Activated CD4-positive, alpha-beta memory T cell treated with anti-CD3 and anti-CD28 coated beads for 36 hours (primary cell): Measurements from ENCODE around the gene GRIK1. TPM values are rescaled to one million over a fixed set of nuclear protein-coding genes. Genes with fewer than 3 reads are reported as not detected.
"Not testable (repeated sequence)": the region's sequence is repeated elsewhere in the genome, so short reads cannot be mapped to it uniquely, and the experiment has no call there.

Source experiments
- CTCF ChIA-PET: fragments of 350-600 bp; sonication (Branson Sonifier 250); formaldehyde crosslinking; loops from one replicate; lab custom pipeline; 2021; ENCODE audit warnings: antibody characterized with exemption, inconsistent platforms; lab: Charles Lee
- POLR2A ChIA-PET: fragments of 350-600 bp; sonication (Branson Sonifier 250); formaldehyde crosslinking; loops from one replicate; lab custom pipeline; 2021; ENCODE audit warnings: antibody characterized with exemption; lab: Charles Lee
- DNase-seq: peaks from one replicate; pipeline ENCODE4 v3.0.0-alpha.2; 2020
- H3K27ac Mint-ChIP-seq: one replicate; pipeline ENCODE4 v1.8.0; 2021; ENCODE audit warnings: mixed read lengths
- H3K27me3 Mint-ChIP-seq: one replicate; pipeline ENCODE4 v1.8.0; 2021; ENCODE audit warnings: mixed read lengths
- H3K36me3 Mint-ChIP-seq: one replicate; pipeline ENCODE4 v1.8.0; 2021; ENCODE audit warnings: mixed read lengths
- H3K4me1 Mint-ChIP-seq: one replicate; pipeline ENCODE4 v1.8.0; 2021; ENCODE audit warnings: low read depth, mixed read lengths
- H3K4me3 Mint-ChIP-seq: one replicate; pipeline ENCODE4 v1.8.0; 2021; ENCODE audit warnings: mild to moderate bottlenecking, mixed read lengths
- H3K9me3 Mint-ChIP-seq: one replicate; pipeline ENCODE4 v1.8.0; 2021; ENCODE audit warnings: mixed read lengths
- intact Hi-C: fragments of 100-400 bp; cut with micrococcal nuclease; formaldehyde crosslinking; loops from one replicate; pipeline ENCODE4 v1.15.1; 2023
- total RNA-seq, 2 experiments: library from RNA; stranded (reverse); gene quantifications; one replicate each; pipeline ENCODE4 v1.2.3, GENCODE V29; 2021

Gene GRIK1
- not detected for total RNA-seq

DNA sequence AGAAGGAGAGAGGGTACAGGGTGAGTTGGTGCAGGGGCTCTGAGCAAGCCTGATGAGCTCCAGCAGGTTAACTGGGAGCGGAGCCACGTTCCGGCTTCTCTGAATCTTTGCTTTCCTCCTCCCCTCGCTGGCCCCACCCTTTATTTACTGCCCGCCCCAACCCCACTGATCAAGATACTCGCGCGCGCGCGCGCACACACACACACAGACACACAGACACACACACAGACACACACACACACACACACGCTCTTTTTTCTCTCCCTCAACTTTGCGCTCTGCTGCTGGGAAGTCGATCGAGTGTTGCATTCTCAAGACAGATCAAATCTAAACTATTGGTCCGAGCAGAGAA lies at the start of gene GRIK1:
Gene GRIK1, minus strand, starts transcription at position 73 of the 352 bp plus-strand sequence.
- no peak within 1 kb of the TSS for H3K4me3 Mint-ChIP-seq
- POLR2A ChIA-PET = no interaction called here
- intact Hi-C loops = no loop called here
- no peaks in the 10 kb centered on the region for H3K9me3 Mint-ChIP-seq
- no peak within 1 kb of the TSS for H3K27ac Mint-ChIP-seq
- H3K27me3 Mint-ChIP-seq = peaks cover 23% of the 10 kb centered on the region
- H3K36me3 Mint-ChIP-seq = no peaks in the 10 kb centered on the region
- peaks cover 4% of the 10 kb centered on the region for H3K4me1 Mint-ChIP-seq
- DNase-seq = no peak
- CTCF ChIA-PET = no interaction called here

DNA sequence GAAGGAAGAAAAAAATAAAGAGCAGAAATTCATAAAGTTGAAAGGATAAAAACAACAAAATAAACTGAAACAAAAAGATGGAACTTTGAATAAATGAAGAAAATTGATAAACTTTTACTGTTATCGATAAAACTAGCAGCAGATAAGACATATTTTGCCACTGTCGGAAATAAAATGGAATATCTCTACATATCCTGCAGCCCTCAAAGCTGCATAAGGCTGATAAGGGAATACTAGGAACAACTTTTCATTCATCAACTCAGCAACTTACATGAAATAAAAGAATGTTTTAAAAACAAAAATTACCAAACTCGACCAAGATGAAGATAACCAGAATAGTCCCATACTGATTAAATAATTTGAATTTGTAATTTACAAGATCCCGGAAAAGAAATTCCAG lies 48.0 kb upstream of the GRIK1 start:
- peaks cover 8% of the 10 kb centered on the region for H3K9me3 Mint-ChIP-seq
- H3K36me3 Mint-ChIP-seq = no peaks in the 10 kb centered on the region
- H3K4me3 Mint-ChIP-seq = no peak overlapping the region
- no peak for DNase-seq
- H3K4me1 Mint-ChIP-seq = no peaks in the 10 kb centered on the region
- ChIA-PET CTCF (no interaction called here), POLR2A (no interaction called here)
- H3K27me3 Mint-ChIP-seq = no peaks in the 10 kb centered on the region
- intact Hi-C loops = no loop called here
- no peak overlapping the region for H3K27ac Mint-ChIP-seq

DNA sequence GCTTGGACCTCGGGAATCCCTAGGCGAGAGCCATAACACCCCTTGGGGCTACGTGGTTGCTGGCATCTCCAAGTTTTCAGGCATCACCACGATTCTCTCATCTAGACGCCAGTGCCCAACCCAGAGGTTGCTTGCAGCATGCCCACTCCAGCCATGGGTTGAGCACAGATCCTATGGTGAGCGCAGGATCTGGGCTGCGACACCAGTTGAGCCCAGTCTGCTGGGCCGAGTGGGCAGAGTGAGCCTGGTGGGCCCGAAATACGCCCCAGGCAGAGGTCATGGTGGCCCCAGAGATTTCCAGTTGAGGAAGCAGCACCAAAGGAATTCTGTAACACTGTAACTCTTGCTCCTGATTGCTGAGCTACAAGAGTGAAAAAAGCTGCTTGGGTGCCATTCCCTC lies 46.1 kb upstream of the GRIK1 start:
- no peak overlapping the region for H3K27ac Mint-ChIP-seq
- ChIA-PET POLR2A (no interaction called here), CTCF (no interaction called here)
- no peaks in the 10 kb centered on the region for H3K36me3 Mint-ChIP-seq
- peaks cover 8% of the 10 kb centered on the region for H3K9me3 Mint-ChIP-seq
- intact Hi-C loops = no loop called here
- no peaks in the 10 kb centered on the region for H3K4me1 Mint-ChIP-seq
- no peaks in the 10 kb centered on the region for H3K27me3 Mint-ChIP-seq
- no peak overlapping the region for H3K4me3 Mint-ChIP-seq
- DNase-seq = no peak

DNA sequence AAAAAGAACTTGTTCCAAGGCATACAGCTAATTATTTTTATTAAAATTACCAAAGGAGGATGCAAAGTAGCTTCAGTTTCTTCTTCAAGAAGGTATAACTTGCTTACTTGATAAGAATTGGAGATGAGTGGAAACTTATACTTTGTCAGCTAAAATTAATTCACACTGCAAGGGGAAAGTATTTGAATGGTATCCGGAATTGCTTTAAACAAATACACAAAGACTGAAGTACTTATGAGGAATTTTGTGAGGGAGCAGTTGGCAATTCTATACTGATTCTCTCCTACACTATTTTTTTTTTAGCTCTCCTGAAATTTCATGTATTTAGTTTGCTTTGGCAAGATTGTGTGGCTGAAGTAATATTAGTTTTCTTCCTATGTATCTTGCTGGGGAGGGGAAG lies 39.2 kb upstream of the GRIK1 start:
- no peaks in the 10 kb centered on the region for H3K4me1 Mint-ChIP-seq
- no peak for DNase-seq
- no peak overlapping the region for H3K27ac Mint-ChIP-seq
- H3K36me3 Mint-ChIP-seq = no peaks in the 10 kb centered on the region
- H3K27me3 Mint-ChIP-seq = no peaks in the 10 kb centered on the region
- no peaks in the 10 kb centered on the region for H3K9me3 Mint-ChIP-seq
- no peak overlapping the region for H3K4me3 Mint-ChIP-seq
- ChIA-PET POLR2A (no interaction called here), CTCF (no interaction called here)
- intact Hi-C loops = no loop called here

DNA sequence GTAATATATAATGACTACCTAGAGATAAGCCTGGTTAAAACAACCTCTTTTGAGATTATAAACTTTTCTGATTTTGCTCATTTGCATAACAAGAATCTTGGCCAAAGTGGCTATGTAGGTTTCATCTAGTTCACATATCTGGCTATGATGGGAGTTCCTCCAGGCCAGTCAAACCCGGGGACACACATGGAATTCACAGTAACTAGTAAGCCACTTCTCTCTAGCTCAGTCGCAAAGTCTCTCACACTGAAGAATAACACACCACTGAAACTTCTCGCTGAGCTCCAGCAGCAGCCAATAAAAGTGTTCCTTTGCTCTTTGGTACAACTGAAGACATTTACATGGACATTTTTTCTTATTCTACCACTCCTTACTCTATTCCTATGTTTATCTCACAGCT lies 36.0 kb upstream of the GRIK1 start:
- POLR2A ChIA-PET = no interaction called here
- Mint-ChIP-seq H3K4me1 (no peaks in the 10 kb centered on the region), H3K4me3 (no peak overlapping the region), H3K36me3 (no peaks in the 10 kb centered on the region), H3K27ac (no peak overlapping the region), H3K27me3 (no peaks in the 10 kb centered on the region), H3K9me3 (peaks cover 3% of the 10 kb centered on the region)
- intact Hi-C loops = no loop called here
- CTCF ChIA-PET = no interaction called here
- no peak for DNase-seq

DNA sequence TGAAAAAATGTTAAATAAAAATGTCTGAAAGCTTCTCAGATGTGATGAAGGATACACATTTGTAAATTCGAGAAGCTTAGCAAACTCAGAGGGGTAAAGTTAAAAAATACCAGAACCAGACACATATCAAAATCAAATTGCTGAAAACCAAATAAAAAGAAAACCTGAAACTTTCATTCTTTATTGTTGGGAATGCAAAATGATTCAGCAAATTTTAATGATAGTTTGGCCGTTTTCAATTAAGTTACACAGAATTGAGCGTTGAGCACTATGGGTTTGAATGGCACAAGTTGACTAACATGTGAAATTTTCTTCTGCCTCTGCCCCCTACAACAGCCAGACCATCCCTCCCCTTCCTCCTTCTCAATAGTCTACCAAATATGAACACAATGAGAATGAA lies 33.5 kb upstream of the GRIK1 start:
- CTCF ChIA-PET = no interaction called here
- Mint-ChIP-seq H3K27ac (no peak overlapping the region), H3K36me3 (no peaks in the 10 kb centered on the region), H3K4me1 (no peaks in the 10 kb centered on the region), H3K9me3 (peaks cover 3% of the 10 kb centered on the region), H3K27me3 (no peaks in the 10 kb centered on the region), H3K4me3 (no peak overlapping the region)
- no peak for DNase-seq
- POLR2A ChIA-PET = no interaction called here
- intact Hi-C loops = no loop called here

DNA sequence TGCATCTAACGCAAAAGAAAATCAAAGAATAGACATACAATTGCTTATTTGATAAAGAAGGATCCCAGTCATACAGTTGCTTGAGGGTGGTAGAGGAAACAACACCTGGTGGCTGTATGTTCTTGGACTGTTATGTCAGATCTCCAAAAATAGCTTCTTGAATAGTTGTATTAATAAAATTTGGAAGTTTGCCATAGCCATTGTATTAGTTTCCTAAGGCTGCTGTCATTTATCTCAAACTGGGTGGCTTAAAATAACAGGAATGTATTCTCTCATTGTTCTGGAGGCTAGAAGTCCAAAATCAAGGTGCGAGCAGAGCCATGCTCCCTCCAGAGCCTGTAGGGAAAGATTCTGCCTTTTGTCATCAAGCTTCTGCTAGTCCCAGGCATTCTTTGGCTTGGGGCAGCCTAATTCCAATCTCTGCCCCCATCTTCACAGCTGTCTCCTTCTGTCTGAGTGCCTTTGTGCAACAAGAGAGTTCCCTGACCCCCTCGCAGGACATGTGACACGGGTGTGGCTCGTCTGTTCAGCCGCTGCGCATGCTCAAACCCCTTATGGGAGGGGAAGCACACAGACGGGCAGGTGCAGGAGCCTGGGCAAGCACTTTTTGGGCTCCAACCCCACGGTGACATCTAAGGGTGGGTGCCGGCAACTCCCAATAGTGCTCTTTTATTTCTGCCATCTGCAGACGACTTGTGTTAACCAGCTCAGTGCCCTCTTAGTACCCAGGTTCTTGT lies 21.7 kb upstream of the GRIK1 start:
- ChIA-PET POLR2A (no interaction called here), CTCF (no interaction called here)
- peaks cover 4% of the 10 kb centered on the region for H3K9me3 Mint-ChIP-seq
- H3K36me3 Mint-ChIP-seq = no peaks in the 10 kb centered on the region
- intact Hi-C loops = no loop called here
- DNase-seq = no peak
- H3K4me1 Mint-ChIP-seq = no peaks in the 10 kb centered on the region
- H3K27ac Mint-ChIP-seq = no peak overlapping the region
- H3K4me3 Mint-ChIP-seq = no peak overlapping the region
- H3K27me3 Mint-ChIP-seq = no peaks in the 10 kb centered on the region

DNA sequence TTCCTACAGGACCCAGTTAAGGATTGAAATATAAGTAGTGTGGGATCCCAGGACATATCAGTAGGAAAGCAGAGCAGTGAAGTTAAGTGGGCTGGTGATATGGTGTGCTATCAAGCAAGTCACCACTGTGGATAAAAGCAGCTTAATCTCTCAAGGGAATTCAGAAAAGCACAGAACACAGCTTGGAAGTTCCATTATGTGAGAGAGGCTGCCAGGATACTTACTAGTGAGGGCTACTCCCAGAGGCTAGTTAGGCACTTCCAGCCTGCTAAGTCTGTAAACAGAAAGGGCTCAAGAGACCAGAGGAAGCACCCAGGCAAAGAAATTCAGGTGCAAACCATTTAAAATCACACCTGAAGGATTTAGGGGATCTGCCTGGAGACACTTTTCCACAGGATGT lies 18.8 kb upstream of the GRIK1 start:
- H3K36me3 Mint-ChIP-seq = no peaks in the 10 kb centered on the region
- no peak overlapping the region for H3K4me3 Mint-ChIP-seq
- POLR2A ChIA-PET = no interaction called here
- CTCF ChIA-PET = no interaction called here
- H3K4me1 Mint-ChIP-seq = no peaks in the 10 kb centered on the region
- H3K9me3 Mint-ChIP-seq = peaks cover 4% of the 10 kb centered on the region
- no peak overlapping the region for H3K27ac Mint-ChIP-seq
- no peak for DNase-seq
- H3K27me3 Mint-ChIP-seq = no peaks in the 10 kb centered on the region
- intact Hi-C loops = no loop called here

DNA sequence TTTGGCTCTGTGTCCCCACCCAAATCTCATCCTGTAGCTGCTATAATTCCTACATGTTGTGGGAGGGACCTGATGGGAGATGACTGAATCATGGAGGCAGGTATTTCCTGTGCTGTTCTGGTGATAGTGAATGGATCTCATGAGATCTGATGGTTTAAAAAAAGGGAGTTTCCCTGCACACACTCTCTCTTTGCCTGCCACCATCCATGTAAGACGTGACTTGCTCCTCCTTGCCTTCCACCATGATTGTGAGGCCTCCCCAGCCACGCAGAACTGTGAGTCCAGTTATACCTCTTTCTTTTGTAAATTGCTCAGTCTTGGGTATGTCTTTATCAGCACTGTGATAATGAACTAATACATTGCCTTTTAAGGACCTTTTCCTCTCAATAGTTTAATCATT lies 18.2 kb upstream of the GRIK1 start:
- H3K9me3 Mint-ChIP-seq, CTCF ChIA-PET, intact Hi-C loops, H3K27me3 Mint-ChIP-seq, POLR2A ChIA-PET, DNase-seq, H3K4me3 Mint-ChIP-seq, H3K36me3 Mint-ChIP-seq, H3K27ac Mint-ChIP-seq, H3K4me1 Mint-ChIP-seq: not testable (repeated sequence)

DNA sequence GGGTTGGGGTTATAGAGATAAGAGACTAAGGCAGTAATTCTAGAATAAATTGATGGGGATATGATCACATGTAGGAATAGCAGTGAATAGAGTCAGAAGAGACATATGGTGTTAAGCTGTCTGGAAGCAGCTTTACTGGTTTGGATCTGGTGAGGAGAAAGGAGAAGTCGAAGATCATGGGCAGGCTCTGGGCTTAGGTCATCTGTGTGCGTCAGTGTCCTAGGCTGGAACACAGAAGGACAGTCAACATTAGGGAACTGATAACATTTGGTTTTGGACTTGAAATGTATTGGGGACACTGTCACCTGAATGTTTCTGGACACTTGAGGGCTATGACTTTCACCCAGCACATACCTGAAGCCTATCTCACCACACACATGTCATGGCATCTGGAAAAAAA lies 13.9 kb upstream of the GRIK1 start:
- Mint-ChIP-seq H3K27me3 (no peaks in the 10 kb centered on the region), H3K4me3 (no peak overlapping the region), H3K36me3 (no peaks in the 10 kb centered on the region), H3K4me1 (no peaks in the 10 kb centered on the region), H3K27ac (no peak overlapping the region), H3K9me3 (peaks cover 4% of the 10 kb centered on the region)
- POLR2A ChIA-PET = no interaction called here
- DNase-seq = no peak
- intact Hi-C loops = no loop called here
- CTCF ChIA-PET = no interaction called here

DNA sequence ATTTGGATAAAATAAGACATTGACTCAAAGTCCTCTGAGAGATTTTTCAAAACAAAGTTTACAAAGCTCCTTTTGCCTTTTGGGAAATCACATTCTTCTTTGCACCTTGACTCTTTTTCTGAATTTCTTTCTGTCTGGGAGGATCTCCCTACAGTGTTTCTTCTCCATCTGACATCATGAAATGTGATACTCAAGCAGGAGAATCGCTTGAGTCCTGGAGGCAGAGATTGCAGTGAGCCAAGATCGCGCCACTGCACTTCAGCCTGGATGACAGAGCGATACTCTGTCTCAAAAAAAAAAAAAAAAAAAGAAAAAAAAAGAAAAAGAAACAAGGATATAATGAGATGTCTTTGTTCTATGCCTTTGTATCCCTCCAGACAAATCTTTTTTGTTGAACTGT lies 13.3 kb upstream of the GRIK1 start:
- Mint-ChIP-seq H3K9me3 (peaks cover under 1% of the 10 kb centered on the region), H3K4me3 (no peak overlapping the region), H3K4me1 (no peaks in the 10 kb centered on the region), H3K27me3 (no peaks in the 10 kb centered on the region), H3K27ac (no peak overlapping the region), H3K36me3 (no peaks in the 10 kb centered on the region)
- CTCF ChIA-PET = no interaction called here
- POLR2A ChIA-PET = no interaction called here
- intact Hi-C loops = no loop called here
- DNase-seq = no peak

DNA sequence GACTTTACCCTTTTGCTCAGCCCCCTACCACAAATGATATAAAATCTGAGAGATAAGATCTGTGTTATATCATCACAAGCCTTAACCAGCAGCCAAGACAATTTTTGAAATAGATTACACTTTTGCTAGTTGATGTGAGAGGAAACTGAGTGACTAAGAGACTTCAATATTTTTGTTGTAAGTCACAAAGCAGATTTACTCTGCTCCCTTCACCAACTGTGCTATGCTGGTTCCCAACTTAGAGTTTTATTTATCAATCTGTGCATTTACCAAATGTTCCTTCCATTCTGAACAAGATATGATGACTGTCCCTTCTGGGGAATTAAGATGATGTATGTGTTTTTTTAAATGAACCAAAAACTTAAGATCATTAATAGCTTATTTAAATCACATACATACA lies 12.1 kb upstream of the GRIK1 start:
- ChIA-PET CTCF (no interaction called here), POLR2A (no interaction called here)
- DNase-seq = no peak
- Mint-ChIP-seq H3K27ac (no peak overlapping the region), H3K4me1 (no peaks in the 10 kb centered on the region), H3K27me3 (no peaks in the 10 kb centered on the region), H3K9me3 (no peaks in the 10 kb centered on the region), H3K36me3 (no peaks in the 10 kb centered on the region), H3K4me3 (no peak overlapping the region)
- intact Hi-C loops = no loop called here

DNA sequence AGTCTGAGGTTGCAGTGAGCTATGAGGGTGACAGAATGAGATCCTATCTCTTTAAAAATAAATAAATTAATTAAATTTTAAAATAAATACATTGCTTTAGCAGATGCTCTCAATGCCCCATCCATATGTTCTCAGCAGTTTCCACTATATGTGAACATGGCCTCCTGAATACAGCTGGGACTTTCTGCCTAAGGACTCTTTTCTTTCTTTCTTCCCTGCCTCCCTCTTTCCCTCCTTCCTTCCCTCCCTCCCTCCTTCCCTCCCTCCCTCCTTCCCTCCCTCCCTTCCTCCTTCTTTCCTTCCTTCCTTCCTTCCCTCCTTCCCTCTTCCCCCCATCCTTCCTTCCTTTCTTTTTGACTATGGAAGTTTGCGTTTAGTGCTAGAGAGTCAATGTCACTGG lies 10.2 kb upstream of the GRIK1 start:
- intact Hi-C loops = no loop called here
- CTCF ChIA-PET = no interaction called here
- no peaks in the 10 kb centered on the region for H3K9me3 Mint-ChIP-seq

More for the DNA sequence above, 10.2 kb upstream of the GRIK1 start:
- Mint-ChIP-seq H3K27ac (no peak overlapping the region), H3K27me3 (no peaks in the 10 kb centered on the region), H3K36me3 (no peaks in the 10 kb centered on the region), H3K4me3 (no peak overlapping the region), H3K4me1 (no peaks in the 10 kb centered on the region)
- DNase-seq = no peak
- POLR2A ChIA-PET = no interaction called here
